ENCODE results near the gene ETV4. TPM values are rescaled to one million over a fixed set of nuclear protein-coding genes. Genes with fewer than 3 reads are reported as not detected.

Gene ETV4
- total RNA-seq, 2 donors from 2014 or later = 1.2 to 1.5 TPM

DNA sequence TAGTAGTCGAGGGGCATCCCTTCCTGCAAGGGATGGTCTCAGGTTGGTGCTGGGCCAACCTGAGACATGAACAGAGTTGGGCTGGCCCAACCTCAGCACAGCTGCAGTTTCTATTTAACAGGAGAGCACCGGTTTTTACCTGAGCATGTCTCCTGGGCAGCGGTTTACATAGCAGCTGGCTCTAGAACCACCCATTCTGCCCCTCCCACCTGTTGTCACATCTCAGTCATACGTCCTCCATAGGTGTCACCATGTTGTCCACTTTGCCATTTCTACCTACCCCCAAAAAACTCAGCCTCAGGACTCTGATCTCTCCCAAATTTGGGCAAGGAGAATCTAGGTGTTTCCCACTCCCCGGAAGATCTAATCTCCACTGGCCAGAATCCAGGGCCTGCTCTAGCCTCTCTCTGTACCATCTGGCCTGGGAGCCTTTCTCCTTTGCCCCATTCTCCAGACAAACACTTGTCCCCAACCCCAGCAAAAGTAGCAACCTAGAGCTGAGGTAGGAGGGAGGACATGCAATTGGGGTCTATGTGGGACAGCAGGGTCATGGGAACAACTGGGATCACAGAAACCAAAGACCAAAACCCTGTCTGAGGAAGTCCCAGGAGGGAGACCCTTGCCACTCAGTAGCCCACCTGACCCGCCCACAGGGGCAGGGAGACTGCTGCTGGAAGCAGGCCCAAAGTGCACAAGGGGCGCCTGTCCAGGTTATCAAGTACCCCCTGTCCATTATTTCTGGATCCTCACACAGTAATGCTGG is 19.1 kb downstream of the ETV4 start:
- H3K4me1 ChIP-seq (ENCODE audit: control insufficient read depth in 1 of 2, low read depth in 2 of 2) = peaks cover 4 to 16% of the 10 kb centered on the region in 2 donors
- ATAC-seq (ENCODE audit: insufficient number of reproducible peaks, low FRiP score, low read depth) (no peak), DNase-seq (ENCODE audit: low spot score) (no peak)
- H3K4me3 ChIP-seq = no peak overlapping the region
- H3K36me3 ChIP-seq = peaks cover 24% of the 10 kb centered on the region
- TF ChIP-seq, protein P1, sequence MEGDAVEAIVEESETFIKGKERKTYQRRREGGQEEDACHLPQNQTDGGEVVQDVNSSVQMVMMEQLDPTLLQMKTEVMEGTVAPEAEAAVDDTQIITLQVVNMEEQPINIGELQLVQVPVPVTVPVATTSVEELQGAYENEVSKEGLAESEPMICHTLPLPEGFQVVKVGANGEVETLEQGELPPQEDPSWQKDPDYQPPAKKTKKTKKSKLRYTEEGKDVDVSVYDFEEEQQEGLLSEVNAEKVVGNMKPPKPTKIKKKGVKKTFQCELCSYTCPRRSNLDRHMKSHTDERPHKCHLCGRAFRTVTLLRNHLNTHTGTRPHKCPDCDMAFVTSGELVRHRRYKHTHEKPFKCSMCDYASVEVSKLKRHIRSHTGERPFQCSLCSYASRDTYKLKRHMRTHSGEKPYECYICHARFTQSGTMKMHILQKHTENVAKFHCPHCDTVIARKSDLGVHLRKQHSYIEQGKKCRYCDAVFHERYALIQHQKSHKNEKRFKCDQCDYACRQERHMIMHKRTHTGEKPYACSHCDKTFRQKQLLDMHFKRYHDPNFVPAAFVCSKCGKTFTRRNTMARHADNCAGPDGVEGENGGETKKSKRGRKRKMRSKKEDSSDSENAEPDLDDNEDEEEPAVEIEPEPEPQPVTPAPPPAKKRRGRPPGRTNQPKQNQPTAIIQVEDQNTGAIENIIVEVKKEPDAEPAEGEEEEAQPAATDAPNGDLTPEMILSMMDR (IDR thresholded peaks at IDR 0.05) = no peak
- no peaks in the 10 kb centered on the region for H3K9me3 ChIP-seq
- no peaks in the 10 kb centered on the region for H3K27me3 ChIP-seq (replicated peaks; ENCODE audit: insufficient read depth)
- H3K27ac ChIP-seq = no peak overlapping the region

DNA sequence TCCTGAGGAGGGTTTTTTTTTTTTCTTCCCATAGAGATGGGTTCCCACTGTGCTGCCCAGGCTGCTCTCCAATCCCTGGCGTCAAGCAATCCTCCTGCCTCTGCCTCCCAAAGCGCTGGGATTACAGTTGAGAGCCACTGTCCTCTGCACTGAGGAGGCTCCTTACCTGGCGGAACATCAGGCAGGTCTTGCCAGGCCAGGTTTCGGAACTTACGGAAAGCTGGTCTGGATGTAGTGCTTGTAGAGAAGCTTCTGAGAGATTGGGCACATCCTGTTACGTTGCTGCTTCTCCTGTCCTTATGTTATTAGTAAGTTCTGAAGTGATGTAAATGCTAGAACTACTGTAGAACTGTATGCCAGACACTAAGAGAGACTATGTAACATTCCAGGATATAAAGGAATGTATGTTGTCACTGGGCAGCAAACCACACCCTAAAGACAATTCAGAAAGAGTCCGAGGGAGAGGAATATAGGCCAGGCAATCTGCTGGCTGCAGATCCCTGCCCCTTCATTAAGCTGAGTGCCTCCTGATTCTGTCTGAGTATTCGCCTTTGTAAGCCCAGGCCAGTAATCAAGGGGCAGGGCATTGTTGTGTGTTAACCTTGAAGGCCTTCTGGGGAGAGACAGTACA is 21.1 kb downstream of the ETV4 start:
- ATAC-seq (ENCODE audit: insufficient number of reproducible peaks, low FRiP score, low read depth) (no peak), DNase-seq (ENCODE audit: low spot score) (no peak)
- Histone ChIP-seq H3K27me3 (replicated peaks; ENCODE audit: insufficient read depth) (no peaks in the 10 kb centered on the region), H3K4me1 (ENCODE audit: control insufficient read depth in 1 of 2, low read depth in 2 of 2) (peaks cover 3 to 4% of the 10 kb centered on the region in 2 donors), H3K27ac (no peak overlapping the region), H3K9me3 (no peaks in the 10 kb centered on the region), H3K4me3 (no peak overlapping the region), H3K36me3 (peaks cover 42% of the 10 kb centered on the region)
- TF ChIP-seq, protein P1 (IDR thresholded peaks at IDR 0.05) = no peak

DNA sequence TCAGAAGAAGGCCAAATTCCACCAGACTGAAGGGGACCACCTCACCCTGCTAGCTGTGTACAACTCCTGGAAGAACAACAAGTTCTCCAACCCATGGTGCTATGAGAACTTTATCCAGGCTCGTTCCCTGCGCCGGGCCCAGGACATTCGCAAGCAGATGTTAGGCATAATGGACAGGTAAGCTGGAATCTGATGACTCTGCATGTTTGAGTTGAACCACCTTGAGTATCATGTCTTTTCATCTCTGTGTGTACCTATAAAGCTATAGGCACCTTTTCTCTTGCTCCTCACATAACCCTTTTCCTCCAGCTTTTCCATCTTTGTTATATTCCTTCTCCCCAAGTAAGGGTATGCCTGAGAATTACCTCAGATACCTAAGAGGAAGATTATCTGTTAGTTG is 24.8 kb downstream of the ETV4 start:
- H3K4me3 ChIP-seq = no peak overlapping the region
- peaks cover 0 to 10% of the 10 kb centered on the region in 2 donors for H3K4me1 ChIP-seq (ENCODE audit: control insufficient read depth in 1 of 2, low read depth in 2 of 2)
- H3K27me3 ChIP-seq (replicated peaks; ENCODE audit: insufficient read depth) = no peaks in the 10 kb centered on the region
- H3K27ac ChIP-seq = no peak overlapping the region
- H3K36me3 ChIP-seq = peaks cover 58% of the 10 kb centered on the region
- ATAC-seq (ENCODE audit: insufficient number of reproducible peaks, low FRiP score, low read depth) (no peak), DNase-seq (ENCODE audit: low spot score) (no peak)
- H3K9me3 ChIP-seq = no peaks in the 10 kb centered on the region
- TF ChIP-seq, protein P1 (IDR thresholded peaks at IDR 0.05) = no peak

DNA sequence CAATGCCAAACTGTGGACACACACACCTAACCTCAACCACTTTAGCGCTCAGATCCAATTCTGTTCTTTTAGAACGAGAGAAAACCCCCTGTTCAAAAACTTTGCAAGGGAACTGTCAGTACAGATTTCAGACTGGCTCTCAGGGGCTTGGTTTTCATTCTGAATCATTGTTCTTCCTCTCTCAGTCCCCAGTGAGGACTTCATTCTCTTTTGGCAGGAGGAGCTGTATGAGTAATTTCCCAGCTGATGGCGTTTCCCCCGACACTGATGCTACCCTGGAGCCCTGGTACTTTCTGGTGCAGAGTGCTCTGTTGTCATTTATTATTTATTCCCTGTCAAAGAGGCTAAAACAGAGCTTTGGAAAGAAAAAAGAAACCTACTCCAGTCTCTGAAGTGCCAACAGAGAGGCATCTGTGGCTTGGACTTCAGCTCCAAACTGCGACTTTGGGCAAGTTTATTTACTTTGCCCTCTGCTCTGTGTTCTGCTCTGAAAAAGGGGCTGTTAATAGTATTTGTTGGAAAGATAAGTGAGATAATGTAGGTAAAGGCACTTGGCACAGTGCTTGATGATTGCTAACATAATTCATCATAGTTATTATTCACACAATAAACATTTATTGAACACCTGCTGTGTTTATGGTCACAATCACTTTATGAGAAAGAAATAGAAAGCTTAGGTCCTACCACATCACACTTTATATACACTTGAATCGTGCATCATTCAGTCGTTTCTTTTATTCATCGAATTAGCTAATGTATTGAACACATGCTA is 28.3 kb downstream of the ETV4 start:
- peaks cover 8 to 22% of the 10 kb centered on the region in 2 donors for H3K4me1 ChIP-seq (ENCODE audit: control insufficient read depth in 1 of 2, low read depth in 2 of 2)
- H3K27me3 ChIP-seq (replicated peaks; ENCODE audit: insufficient read depth) = no peaks in the 10 kb centered on the region
- TF ChIP-seq, protein P1 (IDR thresholded peaks at IDR 0.05) = no peak
- no peaks in the 10 kb centered on the region for H3K9me3 ChIP-seq
- no peak for ATAC-seq (ENCODE audit: insufficient number of reproducible peaks, low FRiP score, low read depth)
- peaks cover 49% of the 10 kb centered on the region for H3K36me3 ChIP-seq
- H3K4me3 ChIP-seq = no peak overlapping the region
- H3K27ac ChIP-seq = peak overlapping the region; percentile 39 to 66
- DNase-seq (ENCODE audit: low spot score) = no peak

DNA sequence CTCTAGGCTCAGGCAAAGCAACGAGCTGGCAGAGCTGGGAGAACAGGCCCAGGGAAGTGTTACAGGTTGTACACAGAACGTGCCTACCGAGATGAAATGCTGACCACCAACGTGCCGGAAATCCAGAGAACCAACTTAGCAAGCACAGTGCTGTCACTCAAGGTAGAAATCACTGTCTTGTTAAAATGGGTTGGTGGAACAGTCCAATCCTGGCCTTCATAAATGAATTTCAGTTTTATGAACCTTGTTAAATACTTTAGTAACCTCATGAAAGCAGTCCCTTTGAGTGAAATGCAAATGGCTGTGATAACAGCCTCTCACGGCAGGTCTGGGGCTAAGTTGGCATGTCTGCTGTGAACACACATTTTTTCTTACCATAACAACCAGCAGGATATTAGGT is 29.0 kb downstream of the ETV4 start:
- DNase-seq (ENCODE audit: low spot score) (no peak), ATAC-seq (ENCODE audit: insufficient number of reproducible peaks, low FRiP score, low read depth) (no peak)

More for the DNA sequence above, 29.0 kb downstream of the ETV4 start:
- no peak overlapping the region for H3K4me3 ChIP-seq
- TF ChIP-seq, protein P1 (IDR thresholded peaks at IDR 0.05) = no peak
- H3K4me1 ChIP-seq (ENCODE audit: control insufficient read depth in 1 of 2, low read depth in 2 of 2) = peaks cover 8 to 22% of the 10 kb centered on the region in 2 donors
- no peaks in the 10 kb centered on the region for H3K27me3 ChIP-seq (replicated peaks; ENCODE audit: insufficient read depth)
- no peaks in the 10 kb centered on the region for H3K9me3 ChIP-seq
- H3K27ac ChIP-seq = peak overlapping the region; percentile 39 to 66
- H3K36me3 ChIP-seq = peaks cover 47% of the 10 kb centered on the region
